Stimulated activated CD4-positive, alpha-beta T cell treated with anti-CD3 and anti-CD28 coated beads, Interleukin-15, amount 100 ng/mL, for 24 hours (primary cell): ENCODE measurements around the gene TMPRSS13.
"Not testable (repeated sequence)": the region's sequence is repeated elsewhere in the genome, so short reads cannot be mapped to it uniquely, and the experiment has no call there.

Source experiments
- DNase-seq: peaks from one replicate; pipeline ENCODE4 v3.0.0-alpha.2; 2020

TMPRSS13 gene

DNA sequence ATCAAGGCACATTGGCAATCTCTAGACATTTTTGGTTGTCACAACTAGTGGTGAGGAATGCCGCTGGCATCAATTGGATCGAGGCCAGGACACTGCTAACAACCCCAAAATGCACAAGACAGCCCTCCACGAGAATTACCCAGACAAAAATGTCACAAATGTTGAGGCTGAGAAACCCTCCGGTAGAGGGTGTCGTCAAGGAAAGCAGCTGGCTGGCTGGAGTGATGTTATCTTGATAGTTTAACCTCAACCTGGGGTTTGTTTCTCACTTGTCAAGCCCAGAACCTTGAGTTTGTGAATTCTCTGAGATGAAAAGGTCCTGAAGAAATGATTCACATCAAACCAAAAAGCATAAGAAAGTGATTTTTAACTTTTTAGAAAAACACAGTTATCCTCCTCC is 21.1 kb upstream of the TMPRSS13 start:
- DNase-seq = peak; percentile 65

DNA sequence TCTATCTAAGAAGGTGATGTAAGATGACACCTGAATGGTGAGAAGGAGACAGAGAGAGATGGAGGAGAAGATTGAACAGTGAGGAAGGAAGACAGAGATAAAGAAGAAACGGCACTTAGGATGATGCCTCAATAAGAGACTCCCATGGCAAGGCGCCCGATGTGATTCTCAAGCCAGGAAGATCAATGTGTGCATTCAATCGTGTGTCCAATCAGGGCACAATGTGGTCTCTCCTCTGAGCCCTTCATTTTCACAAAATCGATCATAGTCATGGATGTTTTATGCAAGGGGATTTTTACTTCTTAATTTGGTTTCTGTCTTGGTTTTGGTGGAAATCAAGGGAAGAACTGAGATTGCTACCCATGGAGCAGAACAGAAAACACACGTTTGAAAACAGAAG is 19.9 kb upstream of the TMPRSS13 start:
- DNase-seq = no peak

DNA sequence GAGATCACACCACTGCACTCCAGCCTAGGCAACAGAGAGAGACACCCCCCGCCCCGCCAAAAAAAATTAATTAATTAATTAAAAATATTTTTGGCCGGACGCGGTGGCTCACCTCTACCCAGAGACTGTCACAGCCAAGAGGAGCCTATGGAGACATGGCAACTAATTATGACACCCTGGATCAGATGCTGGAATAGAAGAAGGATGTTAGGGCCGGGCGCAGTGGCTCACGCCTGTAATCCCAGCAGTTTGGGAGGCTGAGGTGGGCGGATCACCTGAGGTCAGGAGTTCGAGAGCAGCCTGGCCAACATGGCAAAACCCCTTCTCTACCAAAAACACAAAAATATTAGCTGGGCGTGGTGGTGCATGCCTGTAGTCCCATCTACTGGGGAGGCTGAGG is 19.3 kb upstream of the TMPRSS13 start:
- DNase-seq = not testable (repeated sequence)

DNA sequence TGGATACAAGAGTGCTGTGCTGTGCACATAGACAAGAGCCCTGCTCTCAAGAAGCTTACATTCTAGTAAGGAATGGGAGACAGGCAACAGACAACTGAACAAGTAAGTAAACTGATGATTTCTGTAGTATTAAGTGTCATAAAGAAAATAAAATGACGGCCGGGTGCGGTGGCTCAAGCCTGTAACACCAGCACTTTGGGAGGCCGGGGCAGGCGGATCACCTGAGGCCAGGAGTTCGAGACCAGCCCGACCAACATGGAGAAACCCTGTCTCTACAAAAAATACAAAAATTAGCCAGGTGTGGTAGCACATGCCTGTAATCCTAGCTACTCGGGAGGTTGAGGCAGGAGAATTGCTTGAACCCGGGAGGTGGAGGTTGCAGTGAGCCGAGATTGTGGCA is 18.5 kb upstream of the TMPRSS13 start:
- DNase-seq = not testable (repeated sequence)

DNA sequence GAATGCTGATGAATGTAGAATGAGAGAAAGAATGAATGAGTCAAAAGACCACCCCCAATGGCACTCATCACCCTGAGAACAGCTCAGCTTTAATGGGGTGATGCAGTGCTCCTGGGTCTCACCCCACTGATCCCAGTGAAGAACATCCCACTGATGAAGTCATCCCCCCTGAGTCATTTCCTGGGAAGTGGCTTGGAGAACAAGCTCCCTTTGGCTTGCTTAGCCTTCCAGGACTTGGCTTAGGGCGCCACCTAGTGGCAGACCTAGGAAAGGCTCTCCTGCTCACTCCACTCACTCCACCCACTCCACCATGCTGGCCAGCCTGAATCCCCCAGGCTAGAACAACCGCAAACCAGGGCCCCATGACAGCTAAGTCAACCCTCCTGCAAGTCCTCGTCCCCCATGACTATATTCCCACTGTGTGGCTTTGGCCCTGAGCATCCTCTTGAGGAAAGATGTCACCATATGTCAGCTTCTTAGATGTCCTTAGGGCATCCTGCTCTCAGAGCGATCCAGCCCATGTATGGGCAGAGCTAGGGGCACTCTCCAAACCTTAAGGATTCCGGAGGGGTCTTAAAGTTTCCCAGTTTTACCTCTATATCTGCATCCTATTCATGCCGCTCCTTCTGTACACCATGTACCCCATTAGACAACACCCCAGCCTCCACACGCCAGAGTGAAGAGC is 17.8 kb upstream of the TMPRSS13 start:
- peak; percentile 91 for DNase-seq

DNA sequence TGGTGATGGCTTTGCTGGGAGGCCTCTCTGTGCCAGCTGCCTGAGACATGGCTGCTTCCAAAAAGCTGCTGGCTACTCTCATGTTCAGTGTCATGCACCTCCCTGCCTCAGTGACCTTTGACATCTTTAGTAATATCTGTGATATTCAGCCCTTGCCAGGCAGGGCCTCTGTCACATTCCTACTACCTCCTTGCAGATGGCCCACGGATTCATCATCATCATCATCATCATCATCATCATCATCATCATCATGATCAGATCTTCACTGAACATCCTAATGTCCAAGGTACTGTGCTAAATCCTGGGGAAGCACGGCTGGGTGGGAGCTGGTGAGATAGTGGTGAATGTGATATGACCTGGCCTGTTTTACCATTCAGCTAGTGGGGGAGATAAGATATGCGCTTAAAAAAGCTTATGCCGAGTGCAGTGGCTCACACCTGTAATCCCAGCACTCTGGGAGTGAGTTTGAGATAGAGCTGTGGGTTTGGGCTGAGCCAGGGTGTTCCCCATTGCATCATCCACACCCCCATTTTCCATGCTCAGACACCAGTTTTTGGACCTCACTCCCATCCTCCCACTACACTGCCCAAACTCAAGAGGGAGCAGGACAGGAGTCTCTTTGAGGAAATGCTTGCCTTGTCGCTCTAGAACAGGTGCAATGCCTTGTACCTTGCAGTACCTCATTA is 17.1 kb upstream of the TMPRSS13 start:
- no peak for DNase-seq

DNA sequence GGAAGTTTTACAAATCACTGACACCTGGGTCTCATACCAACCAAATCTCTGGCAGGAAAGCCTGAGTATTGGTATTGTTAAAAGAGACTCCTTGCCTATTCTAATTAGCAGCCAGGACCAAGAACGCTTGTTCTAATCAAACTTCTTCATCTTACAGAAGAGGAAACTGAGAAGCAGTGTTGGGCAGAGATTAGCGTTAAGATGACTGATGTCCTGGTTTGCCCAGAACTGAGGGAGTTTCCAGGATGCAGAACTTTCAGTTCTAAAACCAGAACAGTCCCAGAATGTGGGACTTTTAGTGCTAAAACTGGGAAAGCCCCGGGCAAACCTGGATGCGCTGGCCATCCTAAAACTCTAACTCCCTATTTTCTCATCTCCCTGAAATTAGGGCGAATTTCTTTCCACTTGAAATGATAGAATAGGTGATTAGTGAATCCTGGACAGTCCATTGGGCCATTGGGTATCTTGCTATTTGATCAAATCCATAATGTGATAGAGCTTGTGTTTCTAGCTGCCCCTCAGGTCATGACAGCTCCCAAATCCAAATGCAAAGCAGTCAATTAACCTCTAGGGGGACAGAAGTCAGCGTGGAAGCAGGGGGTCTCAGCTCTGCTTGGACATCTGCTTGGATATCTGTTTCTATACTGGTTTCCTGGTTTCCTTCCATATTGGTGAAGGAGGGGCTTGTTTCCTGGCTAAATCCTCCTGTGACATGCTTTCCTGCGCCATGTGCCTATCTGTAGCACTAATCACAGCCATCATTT is 16.0 kb upstream of the TMPRSS13 start:
- DNase-seq = no peak

DNA sequence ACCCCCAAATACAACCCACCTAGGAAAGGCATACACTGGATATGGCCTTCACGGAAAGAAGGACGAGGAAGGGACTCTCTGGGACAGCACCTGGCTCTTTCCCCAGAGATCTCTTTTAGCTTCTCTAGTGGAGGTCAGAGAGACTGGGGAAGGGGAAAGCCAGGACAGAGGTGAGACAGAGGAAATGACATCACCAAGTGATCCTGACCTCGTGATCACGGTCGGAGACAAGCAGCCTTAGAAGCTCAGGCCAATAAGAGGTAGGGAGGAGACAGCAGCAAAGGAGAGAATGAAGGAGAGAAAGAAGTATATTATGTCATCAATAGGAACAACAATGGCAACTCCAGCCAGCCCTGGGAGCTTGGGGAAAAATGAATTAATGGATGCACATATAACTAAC is 15.4 kb upstream of the TMPRSS13 start:
- no peak for DNase-seq

DNA sequence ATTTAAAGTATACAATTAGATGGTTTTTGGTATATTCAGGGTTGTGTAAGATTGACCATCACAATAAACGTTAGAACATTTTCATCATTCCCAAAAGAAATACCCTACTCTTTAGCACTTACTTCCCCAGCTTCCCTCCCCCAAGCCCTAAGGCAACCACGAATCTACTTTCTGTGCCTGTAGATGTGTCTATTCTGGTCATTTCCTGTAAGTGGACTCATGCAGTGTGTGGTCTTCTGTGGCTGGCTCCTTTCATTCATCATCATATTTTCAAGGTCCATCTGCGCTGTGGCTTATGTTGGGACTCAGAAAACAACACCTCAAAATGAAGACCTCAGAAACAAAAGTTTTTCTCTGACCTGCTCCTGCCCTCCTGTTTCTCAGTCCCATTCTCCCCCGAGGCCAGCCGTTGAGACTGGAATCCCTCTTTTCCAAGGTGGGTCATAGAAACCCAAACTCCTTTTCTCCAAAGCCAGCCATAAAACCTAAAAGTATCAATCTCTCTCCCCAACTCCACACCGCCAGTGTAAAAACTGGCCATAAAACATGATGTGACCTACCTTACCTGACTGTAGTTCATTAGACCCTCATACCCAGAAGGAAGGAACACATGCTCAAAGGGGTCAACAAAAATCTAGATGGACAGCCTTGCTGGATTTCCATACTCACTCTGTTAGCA is 12.9 kb upstream of the TMPRSS13 start:
- DNase-seq = no peak

DNA sequence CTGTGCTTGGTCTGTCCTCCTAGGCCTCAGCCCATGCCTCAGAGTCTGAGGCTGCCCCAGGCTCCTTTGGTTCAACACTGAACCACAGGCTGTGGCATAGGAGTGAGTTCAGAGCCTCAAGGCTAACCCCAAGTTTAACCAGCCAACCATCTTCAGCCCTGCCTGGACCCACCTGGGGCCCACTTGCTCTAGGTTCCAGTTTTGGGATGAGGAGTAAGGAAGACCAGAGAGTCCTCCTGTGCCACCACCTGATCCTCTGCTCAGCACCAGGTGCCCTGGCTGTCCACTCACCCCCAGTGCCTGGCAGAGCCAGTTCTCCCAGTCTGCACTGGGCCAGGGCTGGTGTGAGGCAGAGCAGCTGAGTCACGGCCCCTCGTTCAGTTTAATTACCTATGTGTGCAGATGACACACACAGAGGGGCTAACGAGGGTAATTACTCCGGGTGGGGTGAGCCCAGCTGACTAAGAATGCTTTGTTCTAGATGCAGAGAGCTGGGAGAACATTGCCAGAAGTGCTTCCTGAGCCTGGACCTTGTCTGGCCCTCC is 12.0 kb upstream of the TMPRSS13 start:
- no peak for DNase-seq

DNA sequence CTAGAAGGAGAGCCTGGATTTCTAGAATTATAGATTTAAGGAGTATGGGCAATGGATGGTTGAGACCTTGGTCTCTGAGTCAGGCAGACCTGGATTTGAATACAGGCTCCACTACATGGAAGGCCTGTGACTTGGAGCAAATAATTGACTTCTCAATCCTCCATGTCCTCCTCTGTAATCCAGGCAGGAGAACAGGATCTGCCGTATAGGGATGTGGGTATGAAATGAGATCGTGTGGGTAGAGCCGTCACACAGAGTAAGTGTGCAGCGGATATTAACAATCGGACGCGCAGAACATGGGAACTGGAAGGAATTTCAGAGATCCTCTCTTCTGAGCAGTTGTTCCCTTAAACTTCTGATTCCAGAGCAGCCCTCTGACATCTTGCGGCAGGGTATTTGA is 11.5 kb upstream of the TMPRSS13 start:
- DNase-seq = no peak

DNA sequence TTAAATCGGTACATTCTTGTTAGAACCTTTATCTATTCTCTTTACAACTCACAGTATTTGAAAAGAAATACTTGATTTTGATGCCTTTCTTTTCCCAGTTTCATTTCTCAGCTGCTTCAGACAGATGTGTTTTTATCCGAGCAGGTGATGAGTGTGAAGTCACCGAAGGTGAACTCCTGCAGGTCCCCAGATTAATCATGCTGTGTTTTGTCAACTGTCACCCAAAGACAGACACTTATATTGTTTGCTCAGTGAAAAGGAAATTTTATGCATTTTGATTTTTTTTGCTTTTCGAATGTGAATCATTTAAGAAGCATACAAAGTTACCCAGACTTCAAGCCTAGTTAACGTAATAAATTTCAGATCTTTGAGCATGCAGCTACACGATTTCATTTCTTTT is 7.8 kb upstream of the TMPRSS13 start:
- DNase-seq = no peak

DNA sequence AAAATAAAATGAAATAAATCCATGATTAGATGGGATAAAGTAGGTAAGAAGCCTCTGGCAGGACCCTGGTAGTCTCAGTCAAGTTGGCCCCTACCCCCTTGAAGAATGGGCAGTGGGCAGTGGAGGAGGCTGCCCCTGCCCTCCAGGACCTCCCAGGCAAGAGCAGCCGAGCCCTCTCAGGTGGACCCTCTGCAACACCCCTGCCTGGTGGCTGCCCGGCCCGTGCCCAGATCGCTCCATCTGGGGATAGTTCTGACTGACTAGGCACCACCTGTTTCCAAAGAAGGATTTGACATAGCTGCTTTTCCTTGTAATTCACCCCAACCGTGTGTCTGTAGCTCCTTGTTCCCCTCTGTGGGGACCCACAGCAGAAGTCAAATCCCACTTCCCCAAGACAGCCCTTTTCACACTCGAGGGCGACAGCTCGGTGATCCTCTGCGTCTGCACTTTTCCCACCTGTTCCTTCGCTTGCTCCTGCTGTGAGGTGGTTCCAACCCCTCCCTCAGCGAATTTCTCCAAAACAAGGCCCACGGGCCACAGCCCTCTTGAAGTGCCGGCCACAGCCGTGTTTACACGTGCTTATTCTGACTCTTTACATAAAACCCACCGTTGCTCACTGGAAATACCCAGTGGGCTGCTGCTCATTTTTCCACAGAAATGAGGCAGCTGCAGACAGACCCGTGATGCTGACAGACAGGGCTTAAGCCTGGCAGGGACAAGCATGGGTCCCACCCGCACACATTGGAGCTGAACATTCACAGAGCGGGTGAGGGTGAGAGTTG is 5.5 kb upstream of the TMPRSS13 start:
- no peak for DNase-seq

DNA sequence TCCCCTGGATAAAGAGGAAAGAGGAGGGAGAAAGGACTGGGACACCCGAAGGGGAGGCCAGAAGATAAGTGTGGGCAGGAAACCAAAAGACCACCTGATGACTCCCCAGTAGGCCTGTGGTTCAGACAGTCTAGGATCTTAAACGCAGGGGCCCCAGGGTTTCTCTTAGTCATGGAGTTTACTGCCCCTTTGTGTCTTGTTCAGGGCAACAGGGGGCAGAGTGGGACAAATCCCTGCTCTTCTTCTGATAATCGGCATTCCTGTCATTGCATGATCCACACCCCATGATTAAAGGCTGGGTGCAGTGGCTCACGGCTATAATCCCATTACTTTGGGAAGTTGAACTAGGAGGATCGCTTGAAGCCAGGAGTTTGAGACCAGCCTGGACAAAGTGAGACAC is 4.7 kb upstream of the TMPRSS13 start:
- no peak for DNase-seq

DNA sequence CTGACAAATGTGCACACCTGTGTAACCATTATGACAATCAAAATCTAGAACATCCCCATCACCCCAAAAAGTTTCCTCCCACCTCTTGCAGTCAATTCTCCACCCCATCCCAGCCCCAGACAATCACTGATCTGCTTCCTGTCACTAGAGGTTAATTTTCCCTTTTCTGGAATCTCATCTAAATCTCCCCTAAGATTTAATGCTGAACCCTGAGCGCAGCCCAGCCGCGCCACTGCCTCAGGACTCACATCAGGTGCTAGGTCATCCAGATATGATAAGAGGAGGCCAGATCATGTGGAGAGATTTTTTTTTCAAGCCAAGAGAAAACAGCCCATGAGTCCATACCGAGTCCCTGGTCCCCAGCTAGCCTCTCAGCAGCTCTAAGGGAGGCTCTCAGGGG is 4.3 kb upstream of the TMPRSS13 start:
- DNase-seq = no peak

DNA sequence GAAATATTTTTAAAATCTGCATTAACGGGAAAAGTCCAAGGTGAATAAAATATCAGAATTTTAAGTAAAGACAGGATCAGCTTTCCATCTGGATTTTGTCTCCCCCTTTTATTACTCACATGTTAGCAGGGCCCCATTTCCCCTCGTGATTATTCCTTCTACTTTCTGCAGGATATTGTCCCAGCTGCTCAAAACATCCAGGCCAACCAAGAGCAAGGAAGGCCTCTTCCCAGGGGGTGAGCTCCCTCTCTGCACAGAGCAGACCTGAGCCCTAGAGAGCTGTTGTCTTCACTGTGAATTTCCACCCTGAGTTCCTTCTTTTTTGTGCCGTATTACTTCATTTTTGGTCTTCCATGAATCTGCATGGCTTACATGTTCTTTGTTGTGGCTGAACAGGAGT is 3.7 kb upstream of the TMPRSS13 start:
- DNase-seq = no peak

DNA sequence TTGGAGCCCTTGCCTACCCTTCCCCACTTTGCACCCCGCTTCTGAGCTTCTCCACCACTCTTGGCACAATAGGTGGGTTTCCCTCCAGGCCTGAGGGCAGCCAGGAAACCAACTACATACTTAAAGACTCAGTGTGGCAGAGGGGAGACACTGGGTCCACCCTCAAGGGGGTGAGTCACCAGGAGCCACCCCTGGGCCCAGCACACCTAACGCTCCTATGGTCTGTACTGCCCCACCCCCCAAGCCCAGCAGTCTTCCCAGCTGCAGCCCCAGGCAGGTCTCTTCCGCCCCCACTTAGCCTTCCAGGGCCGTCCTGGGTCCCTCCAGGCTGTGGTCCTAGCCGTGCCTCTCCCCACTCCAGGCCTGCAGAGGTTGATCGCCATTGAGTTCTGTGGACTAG is 3.2 kb upstream of the TMPRSS13 start:
- no peak for DNase-seq

DNA sequence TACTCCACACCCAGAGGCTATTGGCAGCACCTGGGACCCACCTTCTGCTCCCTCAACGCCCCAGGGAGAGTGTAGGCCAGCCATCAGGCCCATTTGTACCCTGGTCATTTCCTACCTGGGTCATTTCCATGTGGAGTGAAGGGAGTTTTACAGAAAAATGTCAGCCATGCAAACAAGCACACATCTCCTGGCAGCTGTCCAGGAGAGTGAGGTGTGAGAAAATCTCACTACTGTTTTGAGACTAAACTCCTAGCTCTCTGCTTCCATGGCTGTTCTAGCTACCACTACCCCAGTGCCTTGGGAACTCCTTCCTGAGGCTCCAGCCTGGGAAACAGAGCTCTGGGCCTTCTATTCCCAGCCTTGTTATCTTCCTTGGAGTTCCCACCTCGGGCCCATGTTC is 2.8 kb upstream of the TMPRSS13 start:
- peak; percentile 82 for DNase-seq

DNA sequence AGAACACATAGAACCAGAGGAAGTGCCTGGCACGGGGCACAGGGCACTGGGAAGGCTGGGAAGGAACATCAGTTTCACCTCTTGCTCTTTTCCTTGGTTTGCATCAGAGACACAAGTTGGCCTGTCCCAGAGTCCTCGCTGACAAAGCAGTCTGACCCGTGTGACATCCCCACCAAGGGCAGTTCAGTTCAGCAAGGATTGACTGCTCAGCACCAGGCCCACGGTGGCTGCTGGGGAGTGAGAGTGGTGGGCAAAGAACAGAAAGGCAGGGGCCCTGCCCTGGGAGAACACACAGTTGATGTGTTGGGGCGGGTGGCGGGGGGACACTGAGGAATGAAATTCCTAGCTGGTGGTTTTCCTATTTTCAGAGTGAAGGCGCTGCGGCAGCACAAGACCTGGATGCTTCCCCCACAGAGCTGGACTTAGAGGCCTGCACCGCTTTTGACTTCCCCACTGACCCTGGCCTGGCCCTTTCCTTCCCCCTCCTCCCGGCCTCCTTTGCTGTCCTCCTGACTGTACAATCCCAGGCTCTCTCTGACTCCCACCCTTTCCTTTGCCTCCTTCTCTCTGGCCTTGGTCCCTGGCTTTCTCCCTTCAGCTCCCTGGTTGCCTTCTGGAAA is 2.2 kb upstream of the TMPRSS13 start:
- DNase-seq = no peak

DNA sequence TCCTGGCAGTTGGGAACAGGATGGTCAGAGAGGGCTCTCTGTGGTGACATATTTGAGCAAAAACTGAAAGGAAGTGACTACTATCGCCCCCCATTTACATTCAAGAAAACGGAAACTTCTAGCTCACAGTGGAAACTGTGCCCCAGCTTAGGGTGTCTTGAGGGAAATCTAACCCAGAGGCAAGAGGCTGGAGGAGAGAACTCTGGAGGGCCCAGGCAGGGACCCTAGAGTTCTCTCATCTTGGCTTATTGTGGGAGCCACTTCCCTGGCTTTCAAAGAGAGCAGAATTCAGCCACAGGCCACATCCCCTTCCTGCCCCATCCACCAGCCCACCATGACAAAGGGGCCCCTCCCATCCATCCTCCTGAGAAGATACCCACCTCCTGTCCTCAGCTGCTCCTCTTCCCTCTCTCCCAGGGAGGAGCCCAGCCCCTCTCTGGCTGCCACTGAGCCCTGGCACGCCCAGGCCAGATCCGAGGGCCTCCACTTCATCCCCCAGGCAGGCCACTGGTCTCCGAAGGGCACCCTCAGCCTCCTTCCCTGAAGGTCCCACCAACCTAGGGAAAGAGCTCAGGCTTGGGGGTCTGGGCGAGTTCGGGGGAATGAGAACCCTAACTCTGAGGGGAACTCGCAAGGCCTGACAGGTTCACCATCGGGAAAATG is 1.6 kb upstream of the TMPRSS13 start:
- peak; percentile 35 for DNase-seq

DNA sequence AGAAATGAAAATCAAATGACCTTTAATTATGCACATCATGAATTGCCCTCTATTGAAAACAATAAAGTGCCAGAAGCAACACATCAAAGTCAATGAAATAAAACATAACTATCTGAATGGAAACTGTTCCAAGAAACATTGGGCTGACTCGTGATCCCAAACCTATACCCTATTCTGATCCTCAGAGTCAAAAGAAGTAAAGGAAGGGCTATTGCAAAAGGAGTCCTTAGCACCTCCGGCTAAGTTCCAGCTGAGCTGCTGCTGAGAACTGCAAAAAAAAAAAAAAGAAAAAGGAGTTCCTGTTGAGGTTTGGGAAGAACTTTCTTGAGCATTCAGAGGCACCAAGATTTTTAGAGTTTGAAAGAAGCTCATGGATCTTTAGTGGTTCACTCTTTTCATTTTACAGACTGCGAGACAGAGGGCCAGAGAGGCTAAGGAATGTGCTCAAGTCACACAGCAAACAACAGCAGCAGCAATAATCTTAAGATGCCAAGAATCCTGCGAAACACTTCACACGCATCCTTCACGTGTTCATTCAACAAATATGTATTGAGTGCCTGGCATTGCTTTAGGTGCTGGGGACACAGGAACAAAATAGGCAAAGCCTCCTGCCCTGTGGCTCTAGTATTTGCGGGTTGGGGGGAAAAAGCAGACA is 841 bp upstream of the TMPRSS13 start:
- no peak for DNase-seq
